HG02852 (cell line): ENCODE measurements around the gene SHQ1.
"Not testable (repeated sequence)": the region's sequence is repeated elsewhere in the genome, so short reads cannot be mapped to it uniquely, and the experiment has no call there.

Source experiments
- ATAC-seq: cut with Tn5 transposase; IDR thresholded peaks from one replicate; pipeline ENCODE4 v1.9.1; 2021; ENCODE audit warnings: mild to moderate bottlenecking, moderate library complexity; ENCODE audit not compliant: unreplicated experiment

Gene SHQ1

GRCh38 chr3:72803573-72803972 lies 44.7 kb downstream of the SHQ1 start:
- no peak for ATAC-seq

- no peak for ATAC-seq
These were observed 46.2 kb downstream of the SHQ1 start for GRCh38 chr3:72802001-72802400.

GRCh38 chr3:72800869-72801268 lies 47.4 kb downstream of the SHQ1 start:
- no peak for ATAC-seq

GRCh38 chr3:72798552-72799195 lies 49.6 kb downstream of the SHQ1 start:
- ATAC-seq = no peak

- ATAC-seq = no peak
These were observed 50.3 kb downstream of the SHQ1 start for GRCh38 chr3:72797773-72798543.

- no peak for ATAC-seq
These were observed 54.2 kb downstream of the SHQ1 start for GRCh38 chr3:72794079-72794478.

GRCh38 chr3:72791161-72791560 lies 57.1 kb downstream of the SHQ1 start:
- no peak for ATAC-seq

GRCh38 chr3:72789786-72790185 lies 58.5 kb downstream of the SHQ1 start:
- no peak for ATAC-seq

GRCh38 chr3:72788232-72788631 lies 60.0 kb downstream of the SHQ1 start:
- ATAC-seq = not testable (repeated sequence)

- ATAC-seq = no peak
These were observed 61.6 kb downstream of the SHQ1 start for GRCh38 chr3:72786668-72787067.

GRCh38 chr3:72784226-72784625 lies 64.0 kb downstream of the SHQ1 start:
- ATAC-seq = no peak

- ATAC-seq = no peak
These were observed 65.7 kb downstream of the SHQ1 start for GRCh38 chr3:72782521-72782920.

- no peak for ATAC-seq
These were observed 78.3 kb downstream of the SHQ1 start for GRCh38 chr3:72769758-72770540.

GRCh38 chr3:72768936-72769335 lies 79.3 kb downstream of the SHQ1 start:
- ATAC-seq = no peak

- ATAC-seq = no peak
These were observed 79.8 kb downstream of the SHQ1 start for GRCh38 chr3:72768481-72768880.

GRCh38 chr3:72768006-72768441 lies 80.2 kb downstream of the SHQ1 start:
- ATAC-seq = no peak

GRCh38 chr3:72766866-72767265 lies 81.4 kb downstream of the SHQ1 start:
- no peak for ATAC-seq

GRCh38 chr3:72763751-72764440 lies 84.3 kb downstream of the SHQ1 start:
- ATAC-seq = no peak

GRCh38 chr3:72761410-72761809 lies 86.8 kb downstream of the SHQ1 start:
- ATAC-seq = no peak

GRCh38 chr3:72760225-72760624 lies 88.0 kb downstream of the SHQ1 start:
- ATAC-seq = no peak

GRCh38 chr3:72756900-72757299 lies 91.3 kb downstream of the SHQ1 start:
- ATAC-seq = peak; percentile 100
